Heart left ventricle (tissue), 16 donors: ENCODE measurements around the gene TCFL5. TPM values are rescaled to one million over a fixed set of nuclear protein-coding genes. Genes with fewer than 3 reads are reported as not detected.

Experiments used
- ATAC-seq, 4 donors: fragments of 200-7000 bp; cut with Tn5 transposase; one replicate each; pipeline ENCODE4 v1.9.1; 2020 to 2022; ENCODE audit warnings: moderate library complexity in 4 of 4, mild to moderate bottlenecking in 3 of 4, moderate number of reproducible peaks in 1 of 4
- DNase-seq, 5 donors: peaks; one replicate each; pipeline ENCODE4 v3.0.0-alpha.2; 2020
- H3K27ac ChIP-seq, 12 donors: fragments of 200-600 bp; sonication (generic) in 4 of 12; one replicate each; pipeline versions ENCODE4 v1.5.0 to v1.8.0; 2016 to 2022; ENCODE audit warnings: mild to moderate bottlenecking in 2 of 12
- H3K27me3 ChIP-seq, 9 donors: fragments of 200-600 bp; sonication (generic) in 2 of 9; one replicate each; pipeline versions ENCODE4 v1.5.1 to v1.8.0; 2016 to 2022; ENCODE audit warnings: mild to moderate bottlenecking in 3 of 9
- H3K36me3 ChIP-seq, 9 donors: fragments of 200-600 bp; sonication (generic) in 2 of 9; one replicate each; pipeline versions ENCODE4 v1.5.0 to v1.8.0; 2018 to 2022; ENCODE audit warnings: mild to moderate bottlenecking in 2 of 9
- H3K4me1 ChIP-seq, 12 donors: fragments of 200-600 bp; sonication (generic) in 4 of 12; one replicate each; pipeline versions ENCODE4 v1.5.0 to v1.8.0; 2016 to 2022; ENCODE audit warnings: mild to moderate bottlenecking in 3 of 12
- H3K4me3 ChIP-seq, 12 donors: fragments of 200-600 bp; sonication (generic) in 4 of 12; one replicate each; pipeline versions ENCODE4 v1.5.0 to v1.8.0; 2017 to 2022; ENCODE audit warnings: mild to moderate bottlenecking in 9 of 12, moderate library complexity in 4 of 12
- H3K9me3 ChIP-seq, 12 donors: fragments of 200-600 bp; sonication (generic) in 4 of 12; one replicate each; pipeline versions ENCODE4 v1.5.0 to v1.8.0; 2016 to 2022; ENCODE audit warnings: mild to moderate bottlenecking in 1 of 12
- CTCF ChIP-seq, 12 donors: fragments of 200-600 bp; sonication (generic) in 4 of 12; IDR thresholded peaks; one replicate each; pipeline versions ENCODE4 v1.5.0 to v1.8.0; 2018 to 2022; ENCODE audit warnings: antibody characterized with exemption in 12 of 12, mild to moderate bottlenecking in 5 of 12
- POLR2A ChIP-seq, 2 donors: fragments of 450-650 bp; IDR thresholded peaks; one replicate each; pipeline ENCODE4 v1.6.1; 2017; ENCODE audit warnings: antibody characterized with exemption in 2 of 2, mild to moderate bottlenecking in 2 of 2, moderate library complexity in 2 of 2
- WGBS, 4 donors: extraction: QIAGEN DNeasy Blood & Tissue Kit in 2 of 4; methylation state at CpG; one replicate each; pipeline versions ENCODE4 v1.1.5 to v1.1.7; 2013 to 2018; 5-methylcytosine and 5-hydroxymethylcytosine counted together
- intact Hi-C, 10 donors: fragments of 100-400 bp; cut with DNase I; formaldehyde crosslinking; loops; one replicate each; pipeline versions ENCODE4 v1.11.1 to v1.14.2; 2022
- polyA plus RNA-seq, 2 donors: library from polyadenylated mRNA; stranded (reverse); fragments of 200-250 nt; gene quantifications; one replicate each; pipeline ENCODE4 v1.2.3, GENCODE V29; 2013
- total RNA-seq, 9 donors: library from RNA; depleted of rRNA in 2 of 9; stranded (reverse); fragments of >200 nt in 2 of 9; fragmentation: NEBNext Ultra II Directional in 3 of 9; extraction: Animal tissue kit (Norgen Biotek cat#: 25700) in 3 of 9; gene quantifications; one replicate each; pipeline versions ENCODE4 v1.1.0 to v1.2.4, GENCODE V29; 2016 to 2023
- donor health status: ischemic (EF 13 %, LVEDD 7.1; RV severe dilation, severe dysfunction).
- donor health status: healthy with polysubstance abuse.
- donor health status: DM: no; HTN: yes; CAD: no.
- donor health status: DM: no; HTN: no; CAD: no.
- donor health status: ischemic (EF 25% LVEDD 6.9; RV normal size, moderate dysfunction).
- donor health status: ischemic (EF 25% LVEDD 5.7; RV mildly dilated, moderate dysfunction).
- donor health status: healthy.
- donor health status: DM: yes; HTN: yes; CAD: no.
- donor health status: ischemic (EF 35%, LVEDD 5.7; RV mildly dilated, moderate dysfunction).
- donor health status: nonischemic (EF 11% LVEDD 7.7; RV severe dilation, severe dysfunction).
- donor health status: DM: yes; HTN: yes; CAD: no.
- donor health status: PGD.
- donor health status: ischemic (EF 29% LVEDD 5.4; RV normal size, mild dysfunction).
- donor health status: nonischemic (EF 23%, LVEDD 6.1; RV moderate dilation, normal function).

TCFL5 gene
- total and polyA plus RNA-seq, 11 donors, result 2.5 to 8.2 (median 5.9) TPM

DNA sequence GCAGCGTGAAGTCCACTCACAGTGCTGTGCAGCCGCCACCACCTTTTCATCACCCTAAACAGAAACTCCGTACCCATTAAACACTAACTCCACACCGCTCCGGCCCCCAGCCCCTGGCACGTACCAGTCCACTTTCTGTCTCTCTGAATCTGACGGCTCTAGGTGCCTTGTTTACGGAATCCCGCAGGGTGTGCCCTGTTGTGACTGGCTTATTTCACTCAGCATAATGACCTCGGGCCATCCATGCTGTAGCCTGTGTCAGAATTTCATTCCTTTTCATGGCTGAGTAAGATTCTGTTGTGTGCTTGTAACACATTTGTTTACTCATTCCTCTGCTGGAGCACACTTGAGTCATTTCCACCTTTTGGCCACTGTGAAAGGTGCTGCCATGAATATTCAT lies 18.0 kb downstream of the TCFL5 start:
- Histone ChIP-seq H3K27ac (no peak overlapping the region), H3K4me1 (no peaks in the 10 kb centered on the region), H3K27me3 (no peaks in the 10 kb centered on the region), H3K36me3 (peaks cover 0 to 5% (median 0%) of the 10 kb centered on the region in 9 donors), H3K4me3 (no peak overlapping the region), H3K9me3 (no peaks in the 10 kb centered on the region)
- no peak for ATAC-seq
- TF ChIP-seq POLR2A (IDR thresholded peaks at IDR 0.05), result no peak
- TF ChIP-seq CTCF (IDR thresholded peaks at IDR 0.05), result no peak
- 94 to 97% (median 96%) methylated on average over 10 of the region's 10 CpGs for WGBS, 4 donors
- intact Hi-C loops, result no loop called here
- peak in 1 of 5 donors; percentile 5 for DNase-seq

GRCh38 chr20:62841705-62842212 lies 19.9 kb downstream of the TCFL5 start:
- no peak for DNase-seq
- Histone ChIP-seq H3K27ac (no peak overlapping the region), H3K27me3 (no peaks in the 10 kb centered on the region), H3K9me3 (no peaks in the 10 kb centered on the region), H3K4me3 (no peak overlapping the region), H3K4me1 (peaks cover 0 to 8% (median 0%) of the 10 kb centered on the region in 12 donors), H3K36me3 (peaks cover 0 to 5% (median 0%) of the 10 kb centered on the region in 9 donors)
- no peak for TF ChIP-seq POLR2A (IDR thresholded peaks at IDR 0.05)
- TF ChIP-seq CTCF (IDR thresholded peaks at IDR 0.05), result no peak
- WGBS, 4 donors, result 87 to 92% (median 90%) methylated on average over 16 of the region's 16 CpGs
- intact Hi-C loops, result no loop called here
- ATAC-seq, result no peak

DNA sequence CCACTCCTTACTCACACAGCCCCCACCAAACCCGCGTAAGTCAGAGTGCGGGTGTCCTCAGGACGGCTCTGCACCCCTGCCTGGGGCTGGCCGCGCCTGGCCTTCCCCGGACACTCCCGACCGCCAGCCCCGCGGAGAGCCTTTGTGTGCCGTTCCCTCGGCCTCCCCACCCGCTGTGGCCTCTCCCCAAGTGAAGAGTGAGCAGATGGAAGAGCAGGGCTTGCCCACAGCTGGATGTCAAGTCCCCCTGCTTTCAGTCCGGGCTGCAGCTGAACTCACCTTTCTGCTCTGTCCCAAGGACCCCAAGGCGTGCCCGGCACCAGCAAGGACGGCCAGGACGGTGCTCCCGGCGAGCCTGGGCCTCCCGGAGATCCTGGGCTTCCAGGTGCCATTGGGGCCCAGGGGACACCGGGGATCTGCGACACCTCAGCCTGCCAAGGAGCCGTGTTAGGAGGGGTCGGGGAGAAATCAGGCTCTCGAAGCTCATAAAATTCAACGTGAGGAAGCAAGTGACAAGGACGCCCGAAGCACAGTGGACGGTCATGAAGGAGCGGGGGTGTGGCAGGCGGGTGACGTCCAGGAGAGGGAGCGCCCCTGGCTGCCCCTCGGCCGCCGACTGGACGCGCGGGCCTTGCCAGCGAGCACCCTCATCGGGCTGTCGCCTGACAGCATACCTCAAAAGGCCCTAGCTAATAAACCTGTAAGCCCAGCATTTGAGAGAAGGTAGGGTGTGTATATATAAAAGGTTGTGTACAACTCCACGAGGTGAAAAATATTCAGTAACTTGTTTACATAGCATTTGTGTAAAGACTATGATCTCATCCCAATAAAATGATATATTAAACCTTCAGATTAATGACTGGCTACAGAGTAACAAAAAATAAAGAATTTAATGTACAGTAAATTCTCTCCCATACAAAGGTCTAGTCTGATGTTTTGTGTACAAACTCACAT lies 21.1 kb downstream of the TCFL5 start:
- Histone ChIP-seq H3K9me3 (no peaks in the 10 kb centered on the region), H3K27me3 (no peaks in the 10 kb centered on the region), H3K4me3 (no peak overlapping the region), H3K36me3 (peaks cover 0 to 3% (median 0%) of the 10 kb centered on the region in 9 donors), H3K4me1 (peaks cover 0 to 8% (median 0%) of the 10 kb centered on the region in 12 donors), H3K27ac (no peak overlapping the region)
- TF ChIP-seq CTCF (IDR thresholded peaks at IDR 0.05) (no peak), POLR2A (IDR thresholded peaks at IDR 0.05) (no peak)
- ATAC-seq (peak in 1 of 4 donors; percentile 39), DNase-seq (peak in 1 of 5 donors; percentile 16)
- intact Hi-C loops, result no loop called here
- 82 to 86% (median 83%) methylated on average over 42 to 45 of the region's 45 CpGs for WGBS, 4 donors

DNA sequence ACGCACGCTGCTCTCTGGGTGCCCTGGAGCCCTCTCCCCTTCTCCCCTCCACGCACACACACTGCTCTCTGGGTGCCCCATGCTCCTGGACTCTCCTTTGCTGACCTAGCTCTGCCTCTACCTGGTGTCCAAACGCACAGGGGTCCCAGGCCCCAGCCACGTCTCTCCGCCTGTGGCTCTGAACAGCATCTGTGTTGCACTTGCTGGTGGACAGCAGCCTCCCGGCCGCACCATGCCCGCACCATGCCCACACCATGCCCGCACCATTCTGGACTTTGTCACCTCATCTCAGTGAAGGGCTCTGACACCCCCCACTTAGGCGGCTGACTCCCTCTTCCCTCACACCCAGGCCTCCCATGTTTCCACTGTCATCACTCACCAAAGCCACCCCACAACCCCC lies 21.8 kb downstream of the TCFL5 start:
- Histone ChIP-seq H3K9me3 (no peaks in the 10 kb centered on the region), H3K4me1 (peaks cover 0 to 8% (median 0%) of the 10 kb centered on the region in 12 donors), H3K36me3 (no peaks in the 10 kb centered on the region), H3K4me3 (no peak overlapping the region), H3K27ac (no peak overlapping the region), H3K27me3 (no peaks in the 10 kb centered on the region)
- peak in 2 of 5 donors; percentile 9 to 15 for DNase-seq
- TF ChIP-seq POLR2A (IDR thresholded peaks at IDR 0.05) (no peak), CTCF (IDR thresholded peaks at IDR 0.05) (no peak)
- intact Hi-C loops, result no loop called here
- peak in 1 of 4 donors; percentile 25 for ATAC-seq
- 87 to 91% (median 88%) methylated on average over 11 of the region's 11 CpGs for WGBS, 4 donors
